GM18868 (cell line): ENCODE data around the gene LIPG.

Experiments used
- ATAC-seq: cut with Tn5 transposase; IDR thresholded peaks from one replicate; pipeline ENCODE4 v1.9.1; 2021; ENCODE audit warnings: mild to moderate bottlenecking, moderate library complexity; ENCODE audit not compliant: unreplicated experiment

Gene LIPG

GRCh38 chr18:49630246-49630699, 68.4 kb downstream of the LIPG start:
- ATAC-seq, result no peak

GRCh38 chr18:49631146-49631866, 69.4 kb downstream of the LIPG start:
- no peak for ATAC-seq

GRCh38 chr18:49632588-49632987, 70.7 kb downstream of the LIPG start:
- ATAC-seq, result no peak

GRCh38 chr18:49638209-49638785, 76.4 kb downstream of the LIPG start:
- no peak for ATAC-seq

- ATAC-seq, result no peak
These were observed 77.2 kb downstream of the LIPG start for GRCh38 chr18:49638891-49639557.

- ATAC-seq, result no peak
These were observed 78.0 kb downstream of the LIPG start for GRCh38 chr18:49639643-49640391.

GRCh38 chr18:49640741-49641140, 78.9 kb downstream of the LIPG start:
- no peak for ATAC-seq

- no peak for ATAC-seq
These were observed 83.3 kb downstream of the LIPG start for GRCh38 chr18:49645196-49645595.

GRCh38 chr18:49645841-49646351, 84.0 kb downstream of the LIPG start:
- ATAC-seq, result no peak

- ATAC-seq, result no peak
These were observed 85.0 kb downstream of the LIPG start for GRCh38 chr18:49646873-49647272.

- ATAC-seq, result no peak
These were observed 85.8 kb downstream of the LIPG start for GRCh38 chr18:49647496-49648168.

GRCh38 chr18:49648326-49648725, 86.5 kb downstream of the LIPG start:
- ATAC-seq, result no peak
